GM23338 (cell line): ENCODE data around the gene CD244. TPM values are rescaled to one million over a fixed set of nuclear protein-coding genes. Genes with fewer than 3 reads are reported as not detected.

Experiments used
- ATAC-seq: fragments of 200-7000 bp; cut with Tn5 transposase; 3 replicates; pipeline ENCODE4 v1.9.1; 2020
- DNase-seq: peaks from one replicate; pipeline ENCODE4 v3.0.0-alpha.2; 2015; ENCODE audit warnings: low spot score
- H2AFZ ChIP-seq: fragments of 200-600 bp; sonication (generic); 2 replicates; pipeline ENCODE4 v1.8.0; 2016; ENCODE audit warnings: antibody characterized with exemption, mild to moderate bottlenecking, moderate library complexity
- H3F3A ChIP-seq: fragments of 200-600 bp; sonication (generic); replicated peaks from 2 replicates; pipeline ENCODE4 v1.8.0; 2017; ENCODE audit warnings: antibody characterized with exemption, mixed run types, low read depth
- H3K27ac ChIP-seq: fragments of 200-600 bp; sonication (generic); 2 replicates; pipeline ENCODE4 v1.6.1; 2016; ENCODE audit warnings: low read depth
- H3K27me3 ChIP-seq: fragments of 200-600 bp; sonication (generic); 2 replicates; pipeline ENCODE4 v1.8.0; 2016; ENCODE audit warnings: mild to moderate bottlenecking, mixed run types, moderate library complexity; ENCODE audit not compliant: insufficient read depth
- H3K36me3 ChIP-seq: fragments of 200-600 bp; sonication (generic); 2 replicates; pipeline ENCODE4 v1.8.0; 2016; ENCODE audit warnings: mild to moderate bottlenecking; ENCODE audit not compliant: insufficient read depth
- H3K4me1 ChIP-seq: fragments of 200-600 bp; sonication (generic); 2 replicates; pipeline ENCODE4 v1.8.0; 2016; ENCODE audit warnings: mild to moderate bottlenecking, moderate library complexity; ENCODE audit not compliant: insufficient read depth
- H3K4me2 ChIP-seq: fragments of 200-600 bp; sonication (generic); 2 replicates; pipeline ENCODE4 v1.7.1; 2017; ENCODE audit warnings: mixed run types
- H3K4me3 ChIP-seq: fragments of 200-600 bp; sonication (generic); 2 replicates; pipeline ENCODE4 v1.6.1; 2016; ENCODE audit warnings: mixed run types
- H3K79me2 ChIP-seq: fragments of 200-600 bp; sonication (generic); replicated peaks from 2 replicates; pipeline ENCODE4 v1.8.0; 2017; ENCODE audit warnings: mild to moderate bottlenecking; ENCODE audit not compliant: insufficient read depth
- H3K9me2 ChIP-seq: fragments of 200-600 bp; sonication (generic); 2 replicates; pipeline ENCODE4 v1.8.0; 2017; ENCODE audit not compliant: insufficient read depth
- H4K20me1 ChIP-seq: fragments of 200-600 bp; sonication (generic); replicated peaks from 2 replicates; pipeline ENCODE4 v1.8.0; 2017; ENCODE audit warnings: mild to moderate bottlenecking; ENCODE audit not compliant: insufficient read depth
- H3K27ac Mint-ChIP-seq: 2 replicates; pipeline ENCODE4 v1.8.0; 2020; ENCODE audit warnings: inconsistent platforms, mild to moderate bottlenecking, moderate library complexity, mixed read lengths
- H3K27me3 Mint-ChIP-seq: 3 replicates; pipeline ENCODE4 v1.8.0; 2022; ENCODE audit warnings: low read depth, mild to moderate bottlenecking, moderate library complexity, mixed read lengths, inconsistent platforms; ENCODE audit not compliant: insufficient read depth, poor library complexity
- H3K36me3 Mint-ChIP-seq: 3 replicates; pipeline ENCODE4 v1.8.0; 2021; ENCODE audit warnings: low read depth, mild to moderate bottlenecking, inconsistent platforms, moderate library complexity, mixed read lengths
- H3K4me1 Mint-ChIP-seq: 3 replicates; pipeline ENCODE4 v1.8.0; 2020; ENCODE audit warnings: mild to moderate bottlenecking, inconsistent platforms, mixed read lengths
- H3K4me3 Mint-ChIP-seq: 3 replicates; pipeline ENCODE4 v1.8.0; 2021; ENCODE audit warnings: moderate library complexity, mild to moderate bottlenecking, inconsistent platforms, mixed read lengths
- H3K9me3 Mint-ChIP-seq: 3 replicates; pipeline ENCODE4 v1.8.0; 2020; ENCODE audit warnings: moderate library complexity, mild to moderate bottlenecking, inconsistent platforms, mixed read lengths
- CREB1 ChIP-seq: fragments of 250-450 bp; sonication (Bioruptor Pico); IDR thresholded peaks from 2 replicates; pipeline ENCODE4 v1.5.0; 2020; ENCODE audit warnings: low read depth, mild to moderate bottlenecking, moderate library complexity
- CTCF ChIP-seq, 2 experiments: fragments of 200-600 bp in 1 of 2; sonication (generic) in 1 of 2; conservative IDR thresholded peaks; 2 replicates each; pipeline versions ENCODE4 v1.5.1 to v1.6.1; 2016 to 2017; ENCODE audit warnings: antibody characterized with exemption in 2 of 2, low read depth in 2 of 2, mild to moderate bottlenecking in 2 of 2, moderate library complexity in 1 of 2
- EZH2 ChIP-seq: fragments of 200-600 bp; sonication (generic); IDR thresholded peaks from one replicate; pipeline ENCODE4 v1.8.0; 2017; ENCODE audit warnings: antibody characterized with exemption, mild to moderate bottlenecking, low read depth; ENCODE audit not compliant: unreplicated experiment
- EZH2phosphoT487 ChIP-seq: fragments of 200-600 bp; sonication (generic); IDR thresholded peaks from one replicate; pipeline ENCODE4 v1.8.1; 2018; ENCODE audit warnings: antibody characterized with exemption; ENCODE audit not compliant: unreplicated experiment
- JUNB ChIP-seq: IDR thresholded peaks from one replicate; pipeline ENCODE4 v1.6.1; 2016; ENCODE audit warnings: antibody characterized with exemption; ENCODE audit not compliant: unreplicated experiment
- NANOG ChIP-seq: IDR thresholded peaks from 2 replicates; pipeline ENCODE4 v1.6.1; 2016; ENCODE audit warnings: antibody characterized with exemption, borderline replicate concordance
- POLR2AphosphoS5 ChIP-seq: IDR thresholded peaks from 2 replicates; pipeline ENCODE4 v1.6.1; 2016; ENCODE audit warnings: antibody characterized with exemption, low read depth
- STAT1 ChIP-seq: IDR thresholded peaks from one replicate; pipeline ENCODE4 v1.6.1; 2016; ENCODE audit warnings: antibody characterized with exemption; ENCODE audit not compliant: unreplicated experiment
- ZNF114 ChIP-seq: fragments of 250-450 bp; sonication (Bioruptor Pico); IDR thresholded peaks from 2 replicates; pipeline ENCODE4 v1.5.0; 2020; ENCODE audit warnings: mild to moderate bottlenecking, moderate library complexity
- ZNF331 ChIP-seq: fragments of 250-450 bp; sonication (Bioruptor Pico); IDR thresholded peaks from 2 replicates; pipeline ENCODE4 v1.5.0; 2020; ENCODE audit warnings: low read depth, mild to moderate bottlenecking, moderate library complexity
- ZNF462 ChIP-seq: fragments of 250-450 bp; sonication (Bioruptor Pico); IDR thresholded peaks from 2 replicates; pipeline ENCODE4 v1.5.0; 2020; ENCODE audit warnings: mild to moderate bottlenecking, moderate library complexity
- polyA plus RNA-seq: library from polyadenylated mRNA; unstranded; fragments of >200 nt; fragmentation: Nextera tagmentation; extraction: Ambion mirVana; gene quantifications from 2 replicates; pipeline ENCODE4 v1.2.1, GENCODE V29; 2016
- total RNA-seq: library from RNA; depleted of rRNA; stranded (reverse); fragments of >200 nt; shearing (Covaris generic); gene quantifications from 2 replicates; pipeline ENCODE4 v1.2.3, GENCODE V29; 2014

The CD244 gene
- total and polyA plus RNA-seq, 2 experiments from 2014 or later: not detected

GRCh38 chr1:160797861-160798273 lies 64.8 kb downstream of the CD244 start:
- Histone ChIP-seq H3K9me2 (no peaks in the 10 kb centered on the region), H3F3A (no peaks in the 10 kb centered on the region), H3K79me2 (no peaks in the 10 kb centered on the region), H3K4me3 (no peak overlapping the region), H3K27ac (no peak overlapping the region), H3K4me1 (no peaks in the 10 kb centered on the region), H4K20me1 (no peaks in the 10 kb centered on the region), H3K27me3 (no peaks in the 10 kb centered on the region), H3K4me2 (no peak overlapping the region), H3K36me3 (no peaks in the 10 kb centered on the region), H2AFZ (no peak overlapping the region)
- no peak for TF ChIP-seq ZNF114 (CRISPR knock-in tag)
- no peak for TF ChIP-seq EZH2phosphoT487
- no peak for TF ChIP-seq NANOG
- TF ChIP-seq CREB1: no peak
- no peak for TF ChIP-seq ZNF331 (CRISPR knock-in tag)
- ATAC-seq: no peak
- H3K4me1 Mint-ChIP-seq: no peaks in the 10 kb centered on the region
- no peak for DNase-seq
- no peak overlapping the region for H3K4me3 Mint-ChIP-seq
- H3K36me3 Mint-ChIP-seq: no peaks in the 10 kb centered on the region
- no peaks in the 10 kb centered on the region; the same call in 2 of the 3 replicates for H3K9me3 Mint-ChIP-seq
- peaks cover 3% of the 10 kb centered on the region for H3K27me3 Mint-ChIP-seq
- no peak overlapping the region for H3K27ac Mint-ChIP-seq

- H3K27ac Mint-ChIP-seq: no peak overlapping the region
- no peak overlapping the region for H3K4me3 ChIP-seq
- no peaks in the 10 kb centered on the region for H3K4me1 Mint-ChIP-seq
- no peaks in the 10 kb centered on the region for H3K27me3 ChIP-seq
- H2AFZ ChIP-seq: no peak overlapping the region
- no peak for ATAC-seq
- H4K20me1 ChIP-seq: no peaks in the 10 kb centered on the region
- no peaks in the 10 kb centered on the region; the same call in 2 of the 3 replicates for H3K9me3 Mint-ChIP-seq
- TF ChIP-seq ZNF114 (CRISPR knock-in tag): no peak
- no peaks in the 10 kb centered on the region for H3K4me1 ChIP-seq
- H3K4me3 Mint-ChIP-seq: no peak overlapping the region
- no peak overlapping the region for H3K4me2 ChIP-seq
- H3K79me2 ChIP-seq: no peaks in the 10 kb centered on the region
- H3F3A ChIP-seq: no peaks in the 10 kb centered on the region
- peaks cover 3% of the 10 kb centered on the region for H3K27me3 Mint-ChIP-seq
- no peaks in the 10 kb centered on the region for H3K36me3 Mint-ChIP-seq
- H3K9me2 ChIP-seq: no peaks in the 10 kb centered on the region
- DNase-seq: no peak
- no peaks in the 10 kb centered on the region for H3K36me3 ChIP-seq
- no peak overlapping the region for H3K27ac ChIP-seq
These were observed 65.4 kb downstream of the CD244 start for GRCh38 chr1:160797271-160797709.

GRCh38 chr1:160795951-160796383 lies 66.7 kb downstream of the CD244 start, which contains the start of gene LY9:
Gene LY9, plus strand, starts transcription at chr1:160796174. Its CDS starts 14 bp downstream, at chr1:160796188.
- H3F3A ChIP-seq: no peaks in the 10 kb centered on the region
- H3K27ac ChIP-seq: no peak within 1 kb of the TSS
- Mint-ChIP-seq H3K36me3 (no peaks in the 10 kb centered on the region), H3K27ac (no peak within 1 kb of the TSS), H3K4me3 (no peak within 1 kb of the TSS), H3K4me1 (no peaks in the 10 kb centered on the region), H3K9me3 (no peaks in the 10 kb centered on the region; the same call in 2 of the 3 replicates), H3K27me3 (peaks cover 3% of the 10 kb centered on the region)
- no peaks in the 10 kb centered on the region for H3K36me3 ChIP-seq
- H4K20me1 ChIP-seq: no peaks in the 10 kb centered on the region
- no peaks in the 10 kb centered on the region for H3K4me1 ChIP-seq
- no peak within 1 kb of the TSS for H2AFZ ChIP-seq
- no peak for DNase-seq
- no peaks in the 10 kb centered on the region for H3K79me2 ChIP-seq
- H3K9me2 ChIP-seq: no peaks in the 10 kb centered on the region
- no peaks in the 10 kb centered on the region for H3K27me3 ChIP-seq
- no peak within 1 kb of the TSS for H3K4me2 ChIP-seq
- ATAC-seq: no peak
- no peak within 1 kb of the TSS for H3K4me3 ChIP-seq
- TF ChIP-seq POLR2AphosphoS5 (no peak), CREB1 (no peak), EZH2 (no peak), ZNF462 (CRISPR knock-in tag) (no peak), CTCF (conservative IDR thresholded peaks at IDR 0.05; ENCODE audit: low read depth in 2 of 2) (no peak), JUNB (no peak), STAT1 (no peak)
